ENCODE data around the gene SLC35B2. TPM values are rescaled to one million over a fixed set of nuclear protein-coding genes. Genes with fewer than 3 reads are reported as not detected.

SLC35B2 gene
- total RNA-seq, 1 donor from 2014 or later, result 52.9 TPM

DNA sequence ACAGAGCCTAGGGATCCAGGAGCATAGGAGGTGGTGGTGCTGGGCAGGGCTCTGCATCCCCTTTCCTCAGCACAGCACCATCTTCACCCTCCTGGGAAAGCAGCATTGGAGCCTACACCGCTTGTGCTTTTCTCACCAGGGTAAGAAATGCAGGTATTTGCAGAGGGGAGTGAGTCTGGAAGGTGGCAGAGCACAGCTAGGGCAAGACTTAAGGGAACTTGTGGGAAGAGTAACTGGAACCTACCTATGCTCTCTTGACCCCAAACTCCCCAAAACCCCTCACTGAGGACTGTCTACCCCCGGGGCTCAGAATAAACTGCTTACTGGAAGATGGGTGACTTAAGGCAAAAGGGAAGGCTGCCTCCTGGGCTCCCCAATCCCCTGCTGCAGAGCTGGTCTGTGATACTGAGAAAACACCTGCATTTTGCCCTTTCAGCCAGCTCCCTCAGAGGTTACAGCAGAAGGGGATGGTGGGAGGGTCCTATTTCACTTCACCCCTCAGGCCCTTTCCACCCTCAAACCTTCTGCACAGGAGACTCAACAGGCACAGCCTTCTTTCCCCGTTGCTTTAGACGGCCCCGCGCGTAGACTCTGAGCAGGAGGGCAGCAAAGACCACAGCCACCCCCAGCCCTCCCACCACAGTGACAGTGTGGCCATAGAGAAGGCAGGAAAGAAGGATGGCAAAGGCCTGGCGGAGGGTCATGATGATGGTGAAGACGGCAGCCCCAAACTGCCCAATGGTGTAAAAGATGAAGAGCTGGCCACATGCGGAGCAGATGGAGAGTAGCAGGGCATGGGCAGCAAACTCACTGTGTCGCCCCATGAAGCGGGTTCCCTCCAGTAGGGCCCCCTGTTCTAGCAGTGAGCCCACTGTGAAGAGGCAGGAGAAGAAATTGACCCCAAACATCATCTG is 2.9 kb downstream of the SLC35B2 start:
- no peak for DNase-seq (ENCODE audit: low read depth)

DNA sequence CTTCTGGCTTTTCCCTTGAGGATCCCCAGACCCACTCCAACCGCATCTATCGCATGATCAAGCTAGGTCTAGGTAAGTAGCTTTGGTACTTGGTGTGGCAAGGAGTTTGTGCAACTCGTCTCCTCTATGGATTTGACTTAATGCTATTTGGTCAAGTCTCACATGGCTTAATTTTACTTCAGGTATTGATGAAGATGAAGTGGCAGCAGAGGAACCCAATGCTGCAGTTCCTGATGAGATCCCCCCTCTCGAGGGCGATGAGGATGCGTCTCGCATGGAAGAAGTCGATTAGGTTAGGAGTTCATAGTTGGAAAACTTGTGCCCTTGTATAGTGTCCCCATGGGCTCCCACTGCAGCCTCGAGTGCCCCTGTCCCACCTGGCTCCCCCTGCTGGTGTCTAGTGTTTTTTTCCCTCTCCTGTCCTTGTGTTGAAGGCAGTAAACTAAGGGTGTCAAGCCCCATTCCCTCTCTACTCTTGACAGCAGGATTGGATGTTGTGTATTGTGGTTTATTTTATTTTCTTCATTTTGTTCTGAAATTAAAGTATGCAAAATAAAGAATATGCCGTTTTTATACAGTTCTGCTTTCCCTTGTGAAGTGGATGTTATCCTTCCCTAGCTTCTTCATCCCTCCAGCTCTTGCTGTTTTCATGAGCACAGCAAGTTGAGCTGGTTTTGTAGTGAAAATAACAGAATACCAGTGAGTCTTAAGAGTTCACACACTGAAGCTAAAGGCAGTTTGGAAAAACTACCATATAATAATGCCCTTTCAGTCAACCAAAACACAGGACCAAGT is 3.8 kb downstream of the SLC35B2 start:
- Histone ChIP-seq H3K36me3 (ENCODE audit: control insufficient read depth, insufficient read depth, low read length) (peaks cover 34% of the 10 kb centered on the region), H3K27me3 (ENCODE audit: control insufficient read depth, insufficient read depth, low read length) (no peaks in the 10 kb centered on the region), H3K4me3 (ENCODE audit: low read depth, low read length) (no peak overlapping the region)
- FAIRE-seq (no peak), DNase-seq (ENCODE audit: low read depth) (no peak)
- TF ChIP-seq, protein P1, sequence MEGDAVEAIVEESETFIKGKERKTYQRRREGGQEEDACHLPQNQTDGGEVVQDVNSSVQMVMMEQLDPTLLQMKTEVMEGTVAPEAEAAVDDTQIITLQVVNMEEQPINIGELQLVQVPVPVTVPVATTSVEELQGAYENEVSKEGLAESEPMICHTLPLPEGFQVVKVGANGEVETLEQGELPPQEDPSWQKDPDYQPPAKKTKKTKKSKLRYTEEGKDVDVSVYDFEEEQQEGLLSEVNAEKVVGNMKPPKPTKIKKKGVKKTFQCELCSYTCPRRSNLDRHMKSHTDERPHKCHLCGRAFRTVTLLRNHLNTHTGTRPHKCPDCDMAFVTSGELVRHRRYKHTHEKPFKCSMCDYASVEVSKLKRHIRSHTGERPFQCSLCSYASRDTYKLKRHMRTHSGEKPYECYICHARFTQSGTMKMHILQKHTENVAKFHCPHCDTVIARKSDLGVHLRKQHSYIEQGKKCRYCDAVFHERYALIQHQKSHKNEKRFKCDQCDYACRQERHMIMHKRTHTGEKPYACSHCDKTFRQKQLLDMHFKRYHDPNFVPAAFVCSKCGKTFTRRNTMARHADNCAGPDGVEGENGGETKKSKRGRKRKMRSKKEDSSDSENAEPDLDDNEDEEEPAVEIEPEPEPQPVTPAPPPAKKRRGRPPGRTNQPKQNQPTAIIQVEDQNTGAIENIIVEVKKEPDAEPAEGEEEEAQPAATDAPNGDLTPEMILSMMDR (IDR thresholded peaks at IDR 0.05; ENCODE audit: insufficient read depth, low read length, severe bottlenecking), result peak; percentile 60

More for the DNA sequence above, 2.9 kb downstream of the SLC35B2 start:
- Histone ChIP-seq H3K27me3 (ENCODE audit: control insufficient read depth, insufficient read depth, low read length) (no peaks in the 10 kb centered on the region), H3K36me3 (ENCODE audit: control insufficient read depth, insufficient read depth, low read length) (peaks cover 33% of the 10 kb centered on the region), H3K4me3 (ENCODE audit: low read depth, low read length) (no peak overlapping the region)
- no peak for FAIRE-seq
- TF ChIP-seq, protein P1 (IDR thresholded peaks at IDR 0.05; ENCODE audit: insufficient read depth, low read length, severe bottlenecking), result no peak

DNA sequence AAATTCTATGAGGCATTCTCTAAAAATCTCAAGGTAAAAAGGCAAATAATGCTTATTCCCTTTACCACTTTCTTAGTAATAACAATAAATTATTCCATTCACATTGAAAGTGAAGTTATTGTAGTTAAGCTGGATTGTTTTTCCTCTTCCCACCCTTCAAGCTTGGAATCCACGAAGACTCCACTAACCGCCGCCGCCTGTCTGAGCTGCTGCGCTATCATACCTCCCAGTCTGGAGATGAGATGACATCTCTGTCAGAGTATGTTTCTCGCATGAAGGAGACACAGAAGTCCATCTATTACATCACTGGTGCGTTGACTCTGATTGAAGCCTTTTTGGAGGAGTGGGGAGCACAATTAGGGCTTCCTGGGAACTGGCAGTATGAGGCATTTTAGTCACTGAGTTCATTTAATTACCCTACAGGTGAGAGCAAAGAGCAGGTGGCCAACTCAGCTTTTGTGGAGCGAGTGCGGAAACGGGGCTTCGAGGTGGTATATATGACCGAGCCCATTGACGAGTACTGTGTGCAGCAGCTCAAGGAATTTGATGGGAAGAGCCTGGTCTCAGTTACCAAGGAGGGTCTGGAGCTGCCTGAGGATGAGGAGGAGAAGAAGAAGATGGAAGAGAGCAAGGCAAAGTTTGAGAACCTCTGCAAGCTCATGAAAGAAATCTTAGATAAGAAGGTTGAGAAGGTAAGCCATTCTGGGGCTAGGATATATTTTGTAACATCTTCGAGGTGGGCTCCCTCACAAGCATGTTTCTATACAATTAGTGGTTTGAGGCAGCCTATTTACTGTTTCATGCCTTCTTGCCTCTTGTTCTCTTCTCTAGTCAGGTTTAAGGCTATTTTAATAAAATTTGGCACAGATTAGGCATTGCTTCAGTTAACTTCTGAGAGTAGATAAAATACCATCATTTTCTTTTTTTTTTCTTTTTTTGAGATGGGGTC is 5.5 kb downstream of the SLC35B2 start:
- DNase-seq (ENCODE audit: low read depth) (no peak), FAIRE-seq (no peak)
- Histone ChIP-seq H3K4me3 (ENCODE audit: low read depth, low read length) (no peak overlapping the region), H3K36me3 (ENCODE audit: control insufficient read depth, insufficient read depth, low read length) (peaks cover 34% of the 10 kb centered on the region), H3K27me3 (ENCODE audit: control insufficient read depth, insufficient read depth, low read length) (no peaks in the 10 kb centered on the region)
- TF ChIP-seq, protein P1 (IDR thresholded peaks at IDR 0.05; ENCODE audit: insufficient read depth, low read length, severe bottlenecking), result no peak

DNA sequence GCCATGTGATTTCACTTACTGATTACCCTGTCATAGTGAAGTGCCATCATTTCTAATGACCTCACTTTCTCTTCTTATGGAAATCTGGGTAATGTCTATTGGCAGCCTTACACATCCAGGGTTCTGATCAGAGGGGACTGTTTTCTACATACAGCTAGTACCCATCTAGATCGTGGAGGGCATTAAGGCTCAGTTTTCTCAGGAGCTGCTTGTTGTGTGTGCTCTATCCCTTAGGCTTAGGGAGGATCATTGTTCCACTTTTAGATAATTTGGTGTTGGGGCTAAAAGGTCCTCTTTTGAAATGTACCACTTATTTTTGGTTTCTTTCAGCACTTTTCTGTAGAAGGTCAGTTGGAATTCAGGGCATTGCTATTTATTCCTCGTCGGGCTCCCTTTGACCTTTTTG is 6.6 kb downstream of the SLC35B2 start:
- H3K27me3 ChIP-seq (ENCODE audit: control insufficient read depth, insufficient read depth, low read length), result no peaks in the 10 kb centered on the region
- TF ChIP-seq, protein P1 (IDR thresholded peaks at IDR 0.05; ENCODE audit: insufficient read depth, low read length, severe bottlenecking), result no peak
- FAIRE-seq, result no peak
- H3K4me3 ChIP-seq (ENCODE audit: low read depth, low read length), result no peak overlapping the region
- no peak for DNase-seq (ENCODE audit: low read depth)
- H3K36me3 ChIP-seq (ENCODE audit: control insufficient read depth, insufficient read depth, low read length), result peaks cover 34% of the 10 kb centered on the region

DNA sequence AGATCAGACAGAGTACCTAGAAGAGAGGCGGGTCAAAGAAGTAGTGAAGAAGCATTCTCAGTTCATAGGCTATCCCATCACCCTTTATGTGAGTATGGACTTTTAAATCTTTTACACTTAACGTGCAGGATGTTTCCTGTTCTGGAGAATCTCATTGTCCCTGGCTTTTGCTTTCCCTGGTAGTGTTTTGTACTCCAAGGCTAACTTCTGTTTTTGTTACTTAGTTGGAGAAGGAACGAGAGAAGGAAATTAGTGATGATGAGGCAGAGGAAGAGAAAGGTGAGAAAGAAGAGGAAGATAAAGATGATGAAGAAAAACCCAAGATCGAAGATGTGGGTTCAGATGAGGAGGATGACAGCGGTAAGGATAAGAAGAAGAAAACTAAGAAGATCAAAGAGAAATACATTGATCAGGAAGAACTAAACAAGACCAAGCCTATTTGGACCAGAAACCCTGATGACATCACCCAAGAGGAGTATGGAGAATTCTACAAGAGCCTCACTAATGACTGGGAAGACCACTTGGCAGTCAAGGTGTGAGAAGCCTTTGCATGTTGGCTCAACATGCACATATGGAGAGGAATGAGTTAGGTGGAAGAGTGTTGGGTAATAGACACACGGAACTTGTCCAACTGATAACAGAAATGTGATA is 7.1 kb downstream of the SLC35B2 start:
- Histone ChIP-seq H3K27me3 (ENCODE audit: control insufficient read depth, insufficient read depth, low read length) (no peaks in the 10 kb centered on the region), H3K36me3 (ENCODE audit: control insufficient read depth, insufficient read depth, low read length) (peaks cover 33% of the 10 kb centered on the region), H3K4me3 (ENCODE audit: low read depth, low read length) (no peak overlapping the region)
- no peak for DNase-seq (ENCODE audit: low read depth)
- FAIRE-seq, result no peak
- TF ChIP-seq, protein P1 (IDR thresholded peaks at IDR 0.05; ENCODE audit: insufficient read depth, low read length, severe bottlenecking), result no peak

Measured in bronchial epithelial cell (primary cell).